SK-N-SH (cell line): ENCODE results near the gene MAGEF1. TPM values are rescaled to one million over a fixed set of nuclear protein-coding genes. Genes with fewer than 3 reads are reported as not detected.

Source experiments
- CTCF ChIA-PET: fragments of 300-600, 350-600 bp; formaldehyde crosslinking; extraction: SDS; loops from one replicate; lab custom pipeline; 2021; lab: Yijun Ruan, JAX
- POLR2A ChIA-PET: fragments of 350-600 bp; sonication (Branson Sonifier 250); formaldehyde crosslinking; extraction: SDS; loops from one replicate; lab custom pipeline; 2020; ENCODE audit warnings: antibody characterized with exemption, inconsistent platforms; lab: Yijun Ruan, JAX
- DNase-seq: peaks from one replicate; pipeline ENCODE4 v3.0.0; 2012
- H2AFZ ChIP-seq: fragments of 200-600 bp; sonication (generic); 2 replicates; pipeline ENCODE4 v1.8.1; 2016; ENCODE audit warnings: antibody characterized with exemption, mild to moderate bottlenecking, low read depth
- H3F3A ChIP-seq: fragments of 200-600 bp; sonication (generic); replicated peaks from 2 replicates; pipeline ENCODE3; 2016; ENCODE audit warnings: antibody characterized with exemption, mild to moderate bottlenecking; ENCODE audit not compliant: insufficient read depth
- H3K27ac ChIP-seq, 2 experiments: fragments of 200-500 bp in 1 of 2; fragments of 200-600 bp in 1 of 2; sonication (Bioruptor generic) in 1 of 2; sonication (generic), shearing (Covaris generic) in 1 of 2; 2 replicates each; pipeline versions ENCODE4 v1.5.1 to v1.6.1; 2014 to 2016; ENCODE audit warnings: low read depth in 2 of 2, inconsistent platforms in 1 of 2, low read length in 1 of 2, mild to moderate bottlenecking in 1 of 2, mixed read lengths in 1 of 2
- H3K27me3 ChIP-seq: fragments of 200-600 bp; sonication (generic), shearing (Covaris generic); 2 replicates; pipeline ENCODE4 v1.6.1; 2016; ENCODE audit warnings: mixed run types; ENCODE audit not compliant: insufficient read depth
- H3K36me3 ChIP-seq, 2 experiments: fragments of 200-500 bp in 1 of 2; fragments of 200-600 bp in 1 of 2; sonication (Bioruptor generic) in 1 of 2; sonication (generic) in 1 of 2; replicated peaks in 1 of 2; 2 replicates each; pipeline versions ENCODE3 to v1.5.1; 2014 to 2016; ENCODE audit warnings: low read length in 1 of 2, mild to moderate bottlenecking in 1 of 2; ENCODE audit not compliant: insufficient read depth in 2 of 2, control insufficient read depth in 1 of 2
- H3K4me1 ChIP-seq, 2 experiments: fragments of 200-500 bp in 1 of 2; fragments of 200-600 bp in 1 of 2; sonication (Bioruptor generic) in 1 of 2; sonication (generic), shearing (Covaris generic) in 1 of 2; 2 replicates each; pipeline versions ENCODE4 v1.5.1 to v1.6.1; 2014 to 2016; ENCODE audit warnings: low read depth in 1 of 2, low read length in 1 of 2, mixed run types in 1 of 2; ENCODE audit not compliant: insufficient read depth in 2 of 2, control insufficient read depth in 1 of 2
- H3K4me2 ChIP-seq: fragments of 200-600 bp; sonication (generic), shearing (Covaris generic); 2 replicates; pipeline ENCODE4 v1.6.1; 2017; ENCODE audit warnings: mixed run types
- H3K4me3 ChIP-seq, 2 experiments: fragments of 200-500 bp in 1 of 2; fragments of 200-600 bp in 1 of 2; sonication (Bioruptor generic) in 1 of 2; sonication (generic), shearing (Covaris generic) in 1 of 2; 2 replicates each; pipeline versions ENCODE4 v1.5.1 to v1.8.1; 2014 to 2016; ENCODE audit warnings: low read depth in 2 of 2, inconsistent platforms in 1 of 2, low read length in 1 of 2, mild to moderate bottlenecking in 1 of 2, mixed read lengths in 1 of 2, moderate library complexity in 1 of 2
- H3K79me2 ChIP-seq: fragments of 200-600 bp; sonication (generic); 2 replicates; pipeline ENCODE4 v1.8.1; 2017; ENCODE audit warnings: mild to moderate bottlenecking; ENCODE audit not compliant: insufficient read depth
- H3K9ac ChIP-seq: fragments of 200-600 bp; sonication (generic); 2 replicates; pipeline ENCODE4 v1.6.1; 2017; ENCODE audit warnings: mixed run types
- H3K9me2 ChIP-seq: fragments of 200-600 bp; sonication (generic); 2 replicates; pipeline ENCODE4 v1.6.1; 2017; ENCODE audit warnings: mixed run types
- H3K9me3 ChIP-seq: fragments of 200-600 bp; sonication (generic); 2 replicates; pipeline ENCODE4 v1.6.1; 2017; ENCODE audit warnings: mixed run types, mild to moderate bottlenecking, moderate library complexity
- H4K20me1 ChIP-seq: fragments of 200-600 bp; sonication (generic); 2 replicates; pipeline ENCODE4 v1.6.1; 2017; ENCODE audit warnings: mild to moderate bottlenecking, mixed run types; ENCODE audit not compliant: insufficient read depth
- CHD2 ChIP-seq: fragments of 150-350 bp; IDR thresholded peaks from 2 replicates; pipeline ENCODE4 v1.6.1; 2018; ENCODE audit warnings: low read length; ENCODE audit not compliant: partially characterized antibody
- ELF1 ChIP-seq: IDR thresholded peaks from 2 replicates; pipeline ENCODE4 v1.4.0; 2012
- EP300 ChIP-seq, 2 experiments: IDR thresholded peaks; 2 replicates each; pipeline versions ENCODE4 v1.4.0 to v1.6.1; 2012; ENCODE audit warnings: borderline replicate concordance in 1 of 2, low read depth in 1 of 2, low read length in 1 of 2
- FOSL2 ChIP-seq: IDR thresholded peaks from 2 replicates; pipeline ENCODE4 v1.4.0; 2012; ENCODE audit warnings: low read depth, mild to moderate bottlenecking, moderate library complexity, borderline replicate concordance
- GATA2 ChIP-seq: sonication (generic); formaldehyde crosslinking; IDR thresholded peaks from 2 replicates; pipeline ENCODE4 v1.5.0; 2020; ENCODE audit warnings: mild to moderate bottlenecking, missing genetic modification reagents
- MAX ChIP-seq: IDR thresholded peaks from 2 replicates; pipeline ENCODE4 v1.4.0; 2012; ENCODE audit warnings: low read depth
- MEF2A ChIP-seq: IDR thresholded peaks from 2 replicates; pipeline ENCODE4 v1.4.0; 2012; ENCODE audit warnings: low read depth, borderline replicate concordance
- NFIC ChIP-seq: IDR thresholded peaks from 2 replicates; pipeline ENCODE4 v1.4.0; 2012; ENCODE audit warnings: borderline replicate concordance
- NRF1 ChIP-seq: IDR thresholded peaks from 2 replicates; pipeline ENCODE4 v1.6.1; 2012; ENCODE audit warnings: low read depth, mild to moderate bottlenecking, low read length
- RCOR1 ChIP-seq: fragments of 150-350 bp; IDR thresholded peaks from 2 replicates; pipeline ENCODE4 v1.6.1; 2017; ENCODE audit warnings: antibody characterized with exemption, low read length
- RFX5 ChIP-seq: IDR thresholded peaks from 2 replicates; pipeline ENCODE4 v1.6.1; 2012; ENCODE audit warnings: mild to moderate bottlenecking, improper control_type of control experiment, low read length
- SIN3A ChIP-seq: IDR thresholded peaks from 2 replicates; pipeline ENCODE4 v1.6.1; 2012; ENCODE audit warnings: low read depth, mild to moderate bottlenecking, low read length, moderate library complexity, borderline replicate concordance
- TAF1 ChIP-seq: IDR thresholded peaks from 2 replicates; pipeline ENCODE4 v1.6.1; 2012; ENCODE audit warnings: low read depth, mild to moderate bottlenecking, low read length, moderate library complexity, borderline replicate concordance
- YY1 ChIP-seq: IDR thresholded peaks from 2 replicates; pipeline ENCODE4 v1.4.0; 2012; ENCODE audit warnings: low read depth, mild to moderate bottlenecking
- WGBS: methylation state at CpG from one replicate; pipeline ENCODE4 v1.1.6; 2017; ENCODE audit warnings: low lambda C conversion rate; 5-methylcytosine and 5-hydroxymethylcytosine counted together
- polyA plus RNA-seq, 3 experiments: library from polyadenylated mRNA; depleted of rRNA; stranded (reverse); fragments of >200 nt; gene quantifications; 2 replicates each; pipeline ENCODE4 v1.2.3, GENCODE V29; 2012
- TF ChIP-seq, protein P1 (sequence below): IDR thresholded peaks from 2 replicates; pipeline ENCODE4 v1.6.1; 2012; ENCODE audit warnings: mild to moderate bottlenecking, low read depth, low read length, moderate library complexity
- TF ChIP-seq, protein P2 (sequence below): IDR thresholded peaks from 2 replicates; pipeline ENCODE4; 2012
- TF ChIP-seq, protein P3 (sequence below): IDR thresholded peaks from 2 replicates; pipeline ENCODE4 v1.4.0; 2012; ENCODE audit warnings: low read depth, borderline replicate concordance

The MAGEF1 gene
- polyA plus RNA-seq, 1 of the 3 experiments (the other 2 are of a cell fraction), result 45.2 TPM

GRCh38 chr3:184717399-184717983, 5.6 kb upstream of the MAGEF1 start:
- CTCF ChIA-PET, result interaction anchor here (0.9 to 1.4 kb wide), 2 partner anchors 10 to 156 kb away, joined by 6 to 9 read pairs; partner anchors contain the start of gene EPHB3
- H3K4me2 ChIP-seq, result no peak overlapping the region
- POLR2A ChIA-PET, result no interaction called here
- H3K9ac ChIP-seq, result no peak overlapping the region
- H3K4me3 ChIP-seq, result no peak overlapping the region
- WGBS, result 94% methylated on average over 7 of the region's 8 CpGs
- no peak overlapping the region for H2AFZ ChIP-seq
- TF ChIP-seq FOSL2 (no peak), ELF1 (no peak), MAX (no peak), NFIC (no peak), EP300 (IDR thresholded peaks at IDR 0.05; ENCODE audit: borderline replicate concordance in 1 of 2, low read depth in 1 of 2, low read length in 1 of 2) (no peak), CHD2 (no peak), RCOR1 (no peak), TAF1 (no peak), SIN3A (no peak), RFX5 (no peak), GATA2 (CRISPR knock-in tag) (no peak), YY1 (no peak), NRF1 (no peak), MEF2A (no peak)
- TF ChIP-seq, protein P1, sequence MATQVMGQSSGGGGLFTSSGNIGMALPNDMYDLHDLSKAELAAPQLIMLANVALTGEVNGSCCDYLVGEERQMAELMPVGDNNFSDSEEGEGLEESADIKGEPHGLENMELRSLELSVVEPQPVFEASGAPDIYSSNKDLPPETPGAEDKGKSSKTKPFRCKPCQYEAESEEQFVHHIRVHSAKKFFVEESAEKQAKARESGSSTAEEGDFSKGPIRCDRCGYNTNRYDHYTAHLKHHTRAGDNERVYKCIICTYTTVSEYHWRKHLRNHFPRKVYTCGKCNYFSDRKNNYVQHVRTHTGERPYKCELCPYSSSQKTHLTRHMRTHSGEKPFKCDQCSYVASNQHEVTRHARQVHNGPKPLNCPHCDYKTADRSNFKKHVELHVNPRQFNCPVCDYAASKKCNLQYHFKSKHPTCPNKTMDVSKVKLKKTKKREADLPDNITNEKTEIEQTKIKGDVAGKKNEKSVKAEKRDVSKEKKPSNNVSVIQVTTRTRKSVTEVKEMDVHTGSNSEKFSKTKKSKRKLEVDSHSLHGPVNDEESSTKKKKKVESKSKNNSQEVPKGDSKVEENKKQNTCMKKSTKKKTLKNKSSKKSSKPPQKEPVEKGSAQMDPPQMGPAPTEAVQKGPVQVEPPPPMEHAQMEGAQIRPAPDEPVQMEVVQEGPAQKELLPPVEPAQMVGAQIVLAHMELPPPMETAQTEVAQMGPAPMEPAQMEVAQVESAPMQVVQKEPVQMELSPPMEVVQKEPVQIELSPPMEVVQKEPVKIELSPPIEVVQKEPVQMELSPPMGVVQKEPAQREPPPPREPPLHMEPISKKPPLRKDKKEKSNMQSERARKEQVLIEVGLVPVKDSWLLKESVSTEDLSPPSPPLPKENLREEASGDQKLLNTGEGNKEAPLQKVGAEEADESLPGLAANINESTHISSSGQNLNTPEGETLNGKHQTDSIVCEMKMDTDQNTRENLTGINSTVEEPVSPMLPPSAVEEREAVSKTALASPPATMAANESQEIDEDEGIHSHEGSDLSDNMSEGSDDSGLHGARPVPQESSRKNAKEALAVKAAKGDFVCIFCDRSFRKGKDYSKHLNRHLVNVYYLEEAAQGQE, result no peak
- TF ChIP-seq, protein P2, sequence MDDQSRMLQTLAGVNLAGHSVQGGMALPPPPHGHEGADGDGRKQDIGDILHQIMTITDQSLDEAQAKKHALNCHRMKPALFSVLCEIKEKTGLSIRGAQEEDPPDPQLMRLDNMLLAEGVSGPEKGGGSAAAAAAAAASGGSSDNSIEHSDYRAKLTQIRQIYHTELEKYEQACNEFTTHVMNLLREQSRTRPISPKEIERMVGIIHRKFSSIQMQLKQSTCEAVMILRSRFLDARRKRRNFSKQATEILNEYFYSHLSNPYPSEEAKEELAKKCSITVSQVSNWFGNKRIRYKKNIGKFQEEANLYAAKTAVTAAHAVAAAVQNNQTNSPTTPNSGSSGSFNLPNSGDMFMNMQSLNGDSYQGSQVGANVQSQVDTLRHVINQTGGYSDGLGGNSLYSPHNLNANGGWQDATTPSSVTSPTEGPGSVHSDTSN, result no peak
- TF ChIP-seq, protein P3, sequence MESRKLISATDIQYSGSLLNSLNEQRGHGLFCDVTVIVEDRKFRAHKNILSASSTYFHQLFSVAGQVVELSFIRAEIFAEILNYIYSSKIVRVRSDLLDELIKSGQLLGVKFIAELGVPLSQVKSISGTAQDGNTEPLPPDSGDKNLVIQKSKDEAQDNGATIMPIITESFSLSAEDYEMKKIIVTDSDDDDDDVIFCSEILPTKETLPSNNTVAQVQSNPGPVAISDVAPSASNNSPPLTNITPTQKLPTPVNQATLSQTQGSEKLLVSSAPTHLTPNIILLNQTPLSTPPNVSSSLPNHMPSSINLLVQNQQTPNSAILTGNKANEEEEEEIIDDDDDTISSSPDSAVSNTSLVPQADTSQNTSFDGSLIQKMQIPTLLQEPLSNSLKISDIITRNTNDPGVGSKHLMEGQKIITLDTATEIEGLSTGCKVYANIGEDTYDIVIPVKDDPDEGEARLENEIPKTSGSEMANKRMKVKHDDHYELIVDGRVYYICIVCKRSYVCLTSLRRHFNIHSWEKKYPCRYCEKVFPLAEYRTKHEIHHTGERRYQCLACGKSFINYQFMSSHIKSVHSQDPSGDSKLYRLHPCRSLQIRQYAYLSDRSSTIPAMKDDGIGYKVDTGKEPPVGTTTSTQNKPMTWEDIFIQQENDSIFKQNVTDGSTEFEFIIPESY, result no peak
- TF ChIP-seq, all 33 proteins: peak for 0
- Histone ChIP-seq H3K9me3 (no peaks in the 10 kb centered on the region), H3K27me3 (no peaks in the 10 kb centered on the region), H3K4me1 (peaks cover 14 to 18% of the 10 kb centered on the region in 2 experiments; a peak in 3 of 4 replicates), H4K20me1 (no peaks in the 10 kb centered on the region), H3K36me3 (no peaks in the 10 kb centered on the region), H3K79me2 (no peaks in the 10 kb centered on the region), H3K9me2 (no peaks in the 10 kb centered on the region), H3K27ac (peak overlapping the region in 1 of 2 experiments; percentile 81; a peak in 2 of 4 replicates), H3F3A (peaks cover 6% of the 10 kb centered on the region)
- DNase-seq, result no peak
